ENCODE measurements around the gene TMEM132D. TPM values are rescaled to one million over a fixed set of nuclear protein-coding genes. Genes with fewer than 3 reads are reported as not detected.

TMEM132D gene
- total and polyA plus RNA-seq, 2 of the 4 experiments (the other 2 are of a cell fraction) = not detected

GRCh38 chr12:129145381-129145780, 758.4 kb downstream of the TMEM132D start:
- Histone ChIP-seq H2BK120ac (ENCODE audit: low read depth, low read length) (no peak overlapping the region), H4K91ac (ENCODE audit: insufficient read depth, low read depth, low read length) (no peak overlapping the region), H3K18ac (ENCODE audit: low read depth, low read length) (no peak overlapping the region), H2BK5ac (ENCODE audit: low read depth, low read length, poor library complexity, severe bottlenecking) (no peak overlapping the region), H3K4me1 (ENCODE audit: control insufficient read depth, insufficient read depth, low read length) (no peaks in the 10 kb centered on the region), H4K20me1 (ENCODE audit: insufficient read depth, low read length) (no peaks in the 10 kb centered on the region), H3K14ac (replicated peaks; ENCODE audit: low read depth, low read length) (no peak overlapping the region), H3K4me3 (ENCODE audit: insufficient read depth, low read depth, low read length) (no peak overlapping the region), H2AK5ac (ENCODE audit: low read depth, low read length) (no peak overlapping the region), H3K27me3 (ENCODE audit: control insufficient read depth, insufficient read depth, low read length) (no peaks in the 10 kb centered on the region), H3K23ac (ENCODE audit: low read depth, low read length) (no peak overlapping the region), H3K27ac (ENCODE audit: insufficient read depth, low read length) (no peak overlapping the region), H2AK9ac (replicated peaks; ENCODE audit: low read depth, low read length, poor library complexity) (no peak overlapping the region), H3K9ac (ENCODE audit: low read depth, low read length) (no peak overlapping the region), H3K4ac (ENCODE audit: low read depth, low read length) (no peak overlapping the region), H2BK20ac (ENCODE audit: low read depth, low read length) (no peak overlapping the region), H3K56ac (ENCODE audit: extremely low read depth, insufficient read depth, low read length) (no peak overlapping the region), H4K5ac (ENCODE audit: low read depth, low read length) (no peak overlapping the region), H3K4me2 (ENCODE audit: low read depth, low read length) (no peak overlapping the region), H2BK15ac (ENCODE audit: low read depth, low read length) (no peak overlapping the region), H3K36me3 (ENCODE audit: control insufficient read depth, insufficient read depth, low read length) (no peaks in the 10 kb centered on the region), H4K8ac (ENCODE audit: low read depth in 2 of 2, low read length in 2 of 2) (no peak overlapping the region), H3K9me3 (ENCODE audit: control insufficient read depth, insufficient read depth, low read length) (peaks cover 18% of the 10 kb centered on the region), H3K9me1 (ENCODE audit: insufficient read depth, low read length) (no peaks in the 10 kb centered on the region), H2AFZ (replicated peaks; ENCODE audit: low read length, poor library complexity) (no peak overlapping the region), H3K79me1 (ENCODE audit: low read depth in 1 of 2, low read length in 2 of 2) (no peaks in the 10 kb centered on the region)
- ATAC-seq (ENCODE audit: low read depth) (no peak), DNase-seq (no peak)
- intact Hi-C loops (cut with micrococcal nuclease) (no loop called here), dilution Hi-C loops (cut with HindIII; ENCODE audit: low sequenced_read_pairs, unreplicated experiment) (no loop called here), in situ Hi-C loops (cut with MboI; ENCODE audit: low sequenced_read_pairs) (no loop called here)
- CTCF ChIA-PET = no interaction called here
- no TSS peak for BruUV-seq (replicated peaks)
- TF ChIP-seq MXI1 (IDR thresholded peaks at IDR 0.05; ENCODE audit: borderline replicate concordance, low read depth, low read length) (no peak), FOS (IDR thresholded peaks at IDR 0.05; ENCODE audit: low read depth, low read length) (no peak), RFX5 (IDR thresholded peaks at IDR 0.05; ENCODE audit: low read depth, low read length) (no peak), MAZ (IDR thresholded peaks at IDR 0.05; ENCODE audit: borderline replicate concordance, low read depth, low read length) (no peak), MAFK (IDR thresholded peaks at IDR 0.05; ENCODE audit: low read depth, low read length) (no peak), RAD21 (IDR thresholded peaks at IDR 0.05; ENCODE audit: low read length) (no peak), ELK1 (IDR thresholded peaks at IDR 0.05; ENCODE audit: borderline replicate concordance, low read depth, low read length) (no peak), USF2 (IDR thresholded peaks at IDR 0.05; ENCODE audit: low read depth, low read length) (no peak), SMC3 (IDR thresholded peaks at IDR 0.05; ENCODE audit: low read depth, low read length) (no peak), CEBPB (IDR thresholded peaks at IDR 0.05; ENCODE audit: low read depth, low read length) (no peak), CTCF (conservative IDR thresholded peaks at IDR 0.05; ENCODE audit: low read depth, low read length) (no peak)
- 0% methylated on average over 2 of the region's 7 CpGs; no CpG with 5 or more reads in 1 of the 2 experiments for WGBS, 2 experiments (ENCODE audit: extremely low coverage in 2 of 2, insufficient read length in 1 of 2)
- POLR2A ChIA-PET (ENCODE audit: unreplicated experiment) = no interaction called here
